Effector CD8-positive, alpha-beta T cell (primary cell): ENCODE results near the gene ANGPTL3.

ENCODE experiments used
- DNase-seq: peaks from one replicate; lab custom pipeline; 2025; lab: John Stamatoyannopoulos, UW

Gene ANGPTL3

DNA sequence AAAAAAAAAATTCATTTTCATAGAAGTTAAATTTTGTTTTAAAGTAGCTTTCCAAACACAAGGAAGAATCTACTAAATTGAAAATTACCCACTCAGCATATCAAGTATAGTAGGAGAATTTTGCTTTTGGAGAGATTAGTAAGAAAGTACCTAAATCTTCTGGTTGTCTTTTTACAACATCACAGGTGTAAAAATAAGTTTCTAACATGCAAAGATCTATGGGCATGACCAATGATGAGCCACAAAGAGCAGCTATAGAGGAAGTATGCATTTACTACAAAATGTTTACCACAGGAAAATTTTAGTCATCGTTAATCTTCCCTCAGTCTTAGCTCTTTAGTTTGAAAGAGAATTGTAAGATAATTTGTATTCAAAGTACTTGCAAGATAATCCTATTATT lies 28.1 kb downstream of the ANGPTL3 start:
- no peak for DNase-seq

- DNase-seq = no peak
Observed at GRCh38 chr1:62628506-62628905, 31.2 kb downstream of the ANGPTL3 start.

DNA sequence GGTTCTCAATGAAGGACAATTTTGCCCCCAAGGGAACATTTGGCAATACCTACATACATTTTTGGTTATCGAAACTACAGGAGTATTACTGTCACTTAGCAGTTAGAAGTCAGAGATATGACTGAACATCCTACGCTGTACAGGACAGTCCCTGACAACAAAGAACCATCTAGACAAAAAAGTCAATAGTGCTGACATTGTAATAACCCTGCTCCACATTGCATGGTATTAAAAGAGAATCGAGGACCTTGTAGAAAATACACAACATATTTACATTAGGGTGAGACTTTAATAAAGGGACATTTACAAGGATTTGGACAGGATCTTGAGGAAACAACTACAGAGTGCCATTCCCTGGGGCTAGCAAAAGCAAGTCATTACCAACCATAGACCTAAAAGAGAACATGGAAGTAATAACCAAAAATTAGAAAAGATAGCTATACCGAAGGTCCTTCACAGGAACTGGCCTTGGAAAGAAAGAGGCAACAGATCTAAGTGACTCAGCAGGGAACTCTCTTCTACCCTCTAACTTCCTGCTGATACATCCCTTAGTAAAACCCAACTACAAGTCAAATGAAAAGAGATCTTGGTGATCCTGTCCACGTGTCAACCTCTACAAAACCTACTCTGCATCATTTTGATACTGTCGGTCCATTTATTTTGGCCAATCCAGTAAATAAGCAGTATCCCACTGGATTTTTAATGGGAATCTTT lies 40.2 kb downstream of the ANGPTL3 start:
- no peak for DNase-seq

GRCh38 chr1:62643283-62643682 lies 46.0 kb downstream of the ANGPTL3 start:
- no peak for DNase-seq

- DNase-seq = no peak
Observed at GRCh38 chr1:62652387-62652786, 55.1 kb downstream of the ANGPTL3 start.

DNA sequence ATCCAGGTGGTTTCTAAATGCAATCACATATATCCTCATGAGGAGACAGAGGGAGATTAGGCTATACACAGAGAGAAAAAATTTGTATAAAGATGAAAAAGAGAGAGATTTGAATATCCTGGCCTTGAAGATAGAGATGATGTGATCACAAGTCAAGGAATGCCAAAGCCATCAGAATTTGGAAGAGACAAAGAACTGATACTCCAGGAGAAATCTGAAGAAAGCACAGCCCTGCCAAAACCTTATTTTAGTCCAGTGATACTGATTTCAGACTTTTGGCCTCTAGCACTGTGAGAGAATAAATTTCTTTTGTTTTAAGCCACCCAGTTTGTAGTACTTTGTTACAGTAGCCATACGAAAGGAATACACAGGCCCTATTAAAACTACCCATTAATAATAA lies 57.4 kb downstream of the ANGPTL3 start:
- no peak for DNase-seq
